Smooth muscle cell (in vitro differentiated cells): Measurements from ENCODE around the gene SYNE1. TPM values are rescaled to one million over a fixed set of nuclear protein-coding genes. Genes with fewer than 3 reads are reported as not detected.

Experiments used
- DNase-seq: peaks from one replicate; lab custom pipeline; 2025; ENCODE audit not compliant: unreplicated experiment; lab: John Stamatoyannopoulos, UW
- H2AFZ ChIP-seq: fragments of 200-600 bp; sonication (generic); 2 replicates; pipeline ENCODE4 v1.6.0; 2016; ENCODE audit warnings: antibody characterized with exemption, low read depth, mild to moderate bottlenecking
- H3F3A ChIP-seq: fragments of 200-600 bp; sonication (generic); 2 replicates; pipeline ENCODE4 v1.6.0; 2017; ENCODE audit warnings: antibody characterized with exemption, low read depth
- H3K27ac ChIP-seq: fragments of 200-600 bp; sonication (generic); 2 replicates; pipeline ENCODE4 v1.5.1; 2016; ENCODE audit warnings: low read depth, mild to moderate bottlenecking
- H3K27me3 ChIP-seq: fragments of 200-600 bp; sonication (generic); 2 replicates; pipeline ENCODE4 v1.6.1; 2016; ENCODE audit warnings: low read depth, mild to moderate bottlenecking
- H3K36me3 ChIP-seq: fragments of 200-600 bp; sonication (generic); 2 replicates; pipeline ENCODE4 v1.5.1; 2016; ENCODE audit warnings: low read depth
- H3K4me1 ChIP-seq: fragments of 200-600 bp; sonication (generic); 2 replicates; pipeline ENCODE4 v1.5.1; 2016; ENCODE audit warnings: low read depth
- H3K4me2 ChIP-seq: fragments of 200-600 bp; sonication (generic); 2 replicates; pipeline ENCODE4 v1.6.0; 2016; ENCODE audit warnings: mild to moderate bottlenecking
- H3K4me3 ChIP-seq: fragments of 200-600 bp; sonication (generic); 2 replicates; pipeline ENCODE4 v1.5.1; 2016; ENCODE audit warnings: mild to moderate bottlenecking
- H3K79me2 ChIP-seq: fragments of 200-600 bp; sonication (generic); 2 replicates; pipeline ENCODE4 v1.6.0; 2016; ENCODE audit warnings: low read depth, mild to moderate bottlenecking
- H3K9ac ChIP-seq: fragments of 200-600 bp; sonication (generic); 2 replicates; pipeline ENCODE4 v1.6.0; 2016; ENCODE audit warnings: low read depth
- H3K9me3 ChIP-seq: fragments of 200-600 bp; sonication (generic); replicated peaks from 2 replicates; pipeline ENCODE4 v1.5.1; 2016; ENCODE audit warnings: low read depth
- H4K20me1 ChIP-seq: fragments of 200-600 bp; sonication (generic); 2 replicates; pipeline ENCODE4 v1.6.0; 2016; ENCODE audit warnings: low read depth
- CTCF ChIP-seq: fragments of 200-600 bp; sonication (generic); IDR thresholded peaks from 2 replicates; pipeline ENCODE4 v1.5.1; 2017; ENCODE audit warnings: borderline replicate concordance, mild to moderate bottlenecking, antibody characterized with exemption; ENCODE audit not compliant: insufficient read depth, poor library complexity, severe bottlenecking
- WGBS: methylation state at CpG from one replicate; pipeline ENCODE4 v1.1.7; 2016; ENCODE audit warnings: low lambda C conversion rate; 5-methylcytosine and 5-hydroxymethylcytosine counted together
- polyA plus RNA-seq: library from polyadenylated mRNA; unstranded; fragments of >200 nt; fragmentation: Nextera tagmentation; extraction: Ambion mirVana; gene quantifications from 2 replicates; pipeline ENCODE4 v1.2.1, GENCODE V29; 2016
- total RNA-seq: library from RNA; depleted of rRNA; stranded (reverse); fragments of >200 nt; gene quantifications from 2 replicates; pipeline ENCODE4 v1.2.3, GENCODE V29; 2014

Gene SYNE1
- total and polyA plus RNA-seq, 2 experiments from 2014 or later = 18.2 to 56.2 TPM

GRCh38 chr6:152221806-152222628, 415.1 kb downstream of the SYNE1 start:
- Histone ChIP-seq H3K36me3 (peaks cover 23% of the 10 kb centered on the region), H4K20me1 (no peaks in the 10 kb centered on the region), H3K4me2 (no peak overlapping the region), H3K9ac (no peak overlapping the region), H3K27ac (peak overlapping the region; percentile 45), H3K27me3 (no peaks in the 10 kb centered on the region), H3K9me3 (no peaks in the 10 kb centered on the region), H2AFZ (no peak overlapping the region), H3K4me1 (peaks cover 10% of the 10 kb centered on the region), H3K4me3 (no peak overlapping the region), H3K79me2 (no peaks in the 10 kb centered on the region), H3F3A (no peaks in the 10 kb centered on the region)
- TF ChIP-seq CTCF = no peak
- no peak for DNase-seq
- 94% methylated on average over 4 of the region's 4 CpGs for WGBS

GRCh38 chr6:152220786-152221185, 416.4 kb downstream of the SYNE1 start:
- H3K4me3 ChIP-seq = no peak overlapping the region
- H3F3A ChIP-seq = no peaks in the 10 kb centered on the region
- no peaks in the 10 kb centered on the region for H4K20me1 ChIP-seq
- TF ChIP-seq CTCF = no peak
- no peak for DNase-seq
- peaks cover 28% of the 10 kb centered on the region for H3K36me3 ChIP-seq
- no peak overlapping the region for H3K27ac ChIP-seq
- H3K27me3 ChIP-seq = no peaks in the 10 kb centered on the region
- no peak overlapping the region for H3K9ac ChIP-seq
- H2AFZ ChIP-seq = no peak overlapping the region
- H3K4me2 ChIP-seq = no peak overlapping the region
- peaks cover 10% of the 10 kb centered on the region for H3K4me1 ChIP-seq
- no peaks in the 10 kb centered on the region for H3K79me2 ChIP-seq
- no peaks in the 10 kb centered on the region for H3K9me3 ChIP-seq
- WGBS = 67% methylated on average over 4 of the region's 4 CpGs

- no peaks in the 10 kb centered on the region for H3K9me3 ChIP-seq
- DNase-seq = no peak
- no peaks in the 10 kb centered on the region for H4K20me1 ChIP-seq
- H3K27ac ChIP-seq = no peak overlapping the region
- no peak overlapping the region for H3K4me3 ChIP-seq
- WGBS = 94% methylated on average over 3 of the region's 3 CpGs
- peaks cover 33% of the 10 kb centered on the region for H3K36me3 ChIP-seq
- H3F3A ChIP-seq = no peaks in the 10 kb centered on the region
- peaks cover 10% of the 10 kb centered on the region for H3K4me1 ChIP-seq
- no peaks in the 10 kb centered on the region for H3K27me3 ChIP-seq
- no peak overlapping the region for H3K4me2 ChIP-seq
- no peak overlapping the region for H3K9ac ChIP-seq
- no peak for TF ChIP-seq CTCF
- no peak overlapping the region for H2AFZ ChIP-seq
- H3K79me2 ChIP-seq = no peaks in the 10 kb centered on the region
Observed at GRCh38 chr6:152218887-152219286, 418.3 kb downstream of the SYNE1 start.

GRCh38 chr6:152212437-152212836, 424.7 kb downstream of the SYNE1 start:
- no peaks in the 10 kb centered on the region for H3K27me3 ChIP-seq
- no peak for TF ChIP-seq CTCF
- H3K4me2 ChIP-seq = no peak overlapping the region
- H3K9ac ChIP-seq = no peak overlapping the region
- no peaks in the 10 kb centered on the region for H3F3A ChIP-seq
- H3K79me2 ChIP-seq = no peaks in the 10 kb centered on the region
- H3K27ac ChIP-seq = no peak overlapping the region
- WGBS = 100% methylated on average over 1 of the region's 1 CpG
- H2AFZ ChIP-seq = no peak overlapping the region
- no peak overlapping the region for H3K4me3 ChIP-seq
- peaks cover 51% of the 10 kb centered on the region for H3K36me3 ChIP-seq
- no peaks in the 10 kb centered on the region for H3K4me1 ChIP-seq
- no peak for DNase-seq
- H3K9me3 ChIP-seq = no peaks in the 10 kb centered on the region
- H4K20me1 ChIP-seq = no peaks in the 10 kb centered on the region
